Caco-2 (cell line): ENCODE data around the gene MIGA1. TPM values are rescaled to one million over a fixed set of nuclear protein-coding genes. Genes with fewer than 3 reads are reported as not detected.
"Not testable (repeated sequence)": the region's sequence is repeated elsewhere in the genome, so short reads cannot be mapped to it uniquely, and the experiment has no call there.

Experiments
- BruUV-seq: library from RNA; stranded (reverse); fragments of 400-500 nt; replicated peaks from 2 replicates; lab custom pipeline; 2021; lab: Mats Ljungman, UMichigan
- CTCF ChIA-PET: fragments of 300-600 bp; sonication (Branson Sonifier 250); formaldehyde crosslinking; loops from one replicate; lab custom pipeline; 2022; ENCODE audit warnings: antibody characterized with exemption; lab: Charles Lee
- POLR2A ChIA-PET: fragments of 300-600 bp; sonication (Branson Sonifier 250); formaldehyde crosslinking; loops from one replicate; lab custom pipeline; 2022; ENCODE audit warnings: antibody characterized with exemption; lab: Charles Lee
- DNase-seq, 2 experiments: peaks; one replicate each; pipeline versions ENCODE4 v3.0.0 to v3.0.0-alpha.2; 2020 to 2022
- H3K27me3 ChIP-seq: replicated peaks from 2 replicates; pipeline ENCODE4 v1.6.0; 2011; ENCODE audit warnings: low read length; ENCODE audit not compliant: control insufficient read depth, insufficient read depth
- H3K36me3 ChIP-seq: 2 replicates; pipeline ENCODE4 v1.5.1; 2011; ENCODE audit warnings: low read length; ENCODE audit not compliant: control insufficient read depth, insufficient read depth
- H3K4me1 ChIP-seq: fragments of 250-450 bp; sonication (Bioruptor Pico); 2 replicates; pipeline ENCODE4 v1.5.1; 2020; ENCODE audit warnings: mild to moderate bottlenecking
- H3K4me3 ChIP-seq: 2 replicates; pipeline ENCODE4 v1.5.1; 2011; ENCODE audit warnings: low read depth, mild to moderate bottlenecking, control low read depth, low read length
- H3K9me3 ChIP-seq: fragments of 250-450 bp; sonication (Bioruptor Pico); 2 replicates; pipeline ENCODE4 v1.5.1; 2020; ENCODE audit warnings: mild to moderate bottlenecking, moderate library complexity
- H3K27ac Mint-ChIP-seq: one replicate; pipeline ENCODE4 v1.8.0; 2022; ENCODE audit warnings: mixed read lengths; ENCODE audit not compliant: unreplicated experiment
- H3K27me3 Mint-ChIP-seq: one replicate; pipeline ENCODE4 v1.8.0; 2022; ENCODE audit warnings: mixed read lengths; ENCODE audit not compliant: insufficient read depth, unreplicated experiment
- H3K36me3 Mint-ChIP-seq: one replicate; pipeline ENCODE4 v1.8.0; 2022; ENCODE audit warnings: mild to moderate bottlenecking, mixed read lengths; ENCODE audit not compliant: insufficient read depth, unreplicated experiment
- H3K4me1 Mint-ChIP-seq: one replicate; pipeline ENCODE4 v1.8.0; 2022; ENCODE audit warnings: low read depth, mixed read lengths; ENCODE audit not compliant: unreplicated experiment
- H3K4me3 Mint-ChIP-seq: one replicate; pipeline ENCODE4 v1.8.0; 2022; ENCODE audit warnings: mild to moderate bottlenecking, moderate library complexity, mixed read lengths; ENCODE audit not compliant: unreplicated experiment
- H3K9me3 Mint-ChIP-seq: one replicate; pipeline ENCODE4 v1.8.0; 2022; ENCODE audit warnings: mixed read lengths; ENCODE audit not compliant: unreplicated experiment
- CTCF ChIP-seq, 2 experiments: fragments of 200-600 bp in 1 of 2; IDR thresholded peaks; 1 replicate in 1 of 2; 2 replicates in 1 of 2; pipeline versions ENCODE4 v1.5.1 to v1.8.0; 2011 to 2022; ENCODE audit warnings: antibody characterized with exemption in 1 of 2, control low read depth in 1 of 2, inconsistent platforms in 1 of 2, low read depth in 1 of 2, low read length in 1 of 2, mild to moderate bottlenecking in 1 of 2, moderate library complexity in 1 of 2; ENCODE audit not compliant: insufficient read depth in 1 of 2, severe bottlenecking in 1 of 2, unreplicated experiment in 1 of 2
- intact Hi-C: fragments of 100-400 bp; cut with micrococcal nuclease; formaldehyde crosslinking; loops from one replicate; pipeline ENCODE4 v1.10.0; 2022; ENCODE audit not compliant: unreplicated experiment
- total RNA-seq: library from RNA; stranded (reverse); gene quantifications from 2 replicates; pipeline ENCODE4 v1.2.3, GENCODE V29; 2022

The MIGA1 gene
- total RNA-seq, 1 experiment from 2014 or later = 12.0 TPM

GRCh38 chr1:77824694-77825093 lies 45.2 kb downstream of the MIGA1 start:
- POLR2A ChIA-PET = no interaction called here
- Histone ChIP-seq H3K4me1 (no peaks in the 10 kb centered on the region), H3K9me3 (no peaks in the 10 kb centered on the region), H3K36me3 (no peaks in the 10 kb centered on the region), H3K27me3 (no peaks in the 10 kb centered on the region), H3K4me3 (no peak overlapping the region)
- CTCF ChIA-PET = no interaction called here
- no TSS peak for BruUV-seq
- Mint-ChIP-seq H3K27me3 (no peaks in the 10 kb centered on the region), H3K9me3 (no peaks in the 10 kb centered on the region), H3K4me1 (no peaks in the 10 kb centered on the region), H3K36me3 (peaks cover 8% of the 10 kb centered on the region), H3K27ac (no peak overlapping the region), H3K4me3 (no peak overlapping the region)
- no peak for TF ChIP-seq CTCF (IDR thresholded peaks at IDR 0.05; ENCODE audit: insufficient read depth in 1 of 2, low read depth in 1 of 2, low read length in 1 of 2, severe bottlenecking in 1 of 2, unreplicated experiment in 1 of 2)
- intact Hi-C loops = loop anchor here (1.0 kb wide), 1 partner anchor 76 kb away; no protein-coding TSS in a partner anchor
- DNase-seq = no peak

- peak; percentile 5 to 32 for DNase-seq
- CTCF ChIA-PET = no interaction called here
- peaks cover 5% of the 10 kb centered on the region for H3K36me3 Mint-ChIP-seq
- Histone ChIP-seq H3K4me1 (no peaks in the 10 kb centered on the region), H3K36me3 (no peaks in the 10 kb centered on the region), H3K27me3 (no peaks in the 10 kb centered on the region), H3K4me3 (no peak overlapping the region), H3K9me3 (no peaks in the 10 kb centered on the region)
- H3K9me3 Mint-ChIP-seq = no peaks in the 10 kb centered on the region
- TF ChIP-seq CTCF (IDR thresholded peaks at IDR 0.05; ENCODE audit: insufficient read depth in 1 of 2, low read depth in 1 of 2, low read length in 1 of 2, severe bottlenecking in 1 of 2, unreplicated experiment in 1 of 2) = no peak
- H3K4me1 Mint-ChIP-seq = no peaks in the 10 kb centered on the region
- no TSS peak for BruUV-seq
- intact Hi-C loops = loop anchor here (1.0 kb wide), 1 partner anchor 75 kb away; no protein-coding TSS in a partner anchor
- no peak overlapping the region for H3K4me3 Mint-ChIP-seq
- no peaks in the 10 kb centered on the region for H3K27me3 Mint-ChIP-seq
- no peak overlapping the region for H3K27ac Mint-ChIP-seq
- POLR2A ChIA-PET = no interaction called here
Observed at GRCh38 chr1:77825131-77825709, 45.8 kb downstream of the MIGA1 start.

DNA sequence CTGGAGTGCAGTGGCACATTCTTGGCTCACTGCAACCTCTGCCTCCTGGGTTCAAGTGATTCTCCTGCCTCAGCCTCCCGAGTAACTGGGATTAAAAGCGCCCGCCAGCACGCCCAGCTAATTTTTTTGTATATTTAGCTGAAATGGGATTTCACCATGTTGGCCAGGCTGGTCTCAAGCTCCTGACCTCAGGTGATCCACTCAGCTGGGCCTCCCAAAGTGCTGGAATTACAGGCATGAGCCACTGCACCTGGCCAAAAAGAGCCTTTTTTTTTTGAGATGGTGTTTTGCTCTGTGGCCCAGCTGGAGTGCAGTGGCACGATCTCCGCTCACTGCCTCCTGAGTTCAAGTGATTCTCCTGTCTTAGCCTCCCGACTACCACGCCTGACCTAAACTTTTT lies 47.4 kb downstream of the MIGA1 start:
- H3K9me3 Mint-ChIP-seq, H3K27ac Mint-ChIP-seq, H3K27me3 Mint-ChIP-seq, BruUV-seq, H3K36me3 Mint-ChIP-seq, H3K4me3 ChIP-seq, H3K4me1 ChIP-seq, H3K9me3 ChIP-seq, H3K27me3 ChIP-seq, intact Hi-C loops, POLR2A ChIA-PET, DNase-seq, H3K36me3 ChIP-seq, H3K4me1 Mint-ChIP-seq, CTCF ChIA-PET, H3K4me3 Mint-ChIP-seq: not testable (repeated sequence)
